Stimulated activated CD8-positive, alpha-beta memory T cell treated with anti-CD3 and anti-CD28 coated beads, Interleukin-12 subunit alpha, Interleukin-12 subunit beta, amount 100 ng/mL, for 4 hours (primary cell): ENCODE measurements around the gene SORCS1.

Experiments
- DNase-seq: peaks from one replicate; pipeline ENCODE4 v3.0.0-alpha.2; 2020; ENCODE audit warnings: low read depth

Gene SORCS1

GRCh38 chr10:106577756-106578155, 586.8 kb downstream of the SORCS1 start:
- no peak for DNase-seq

GRCh38 chr10:106577266-106577665, 587.2 kb downstream of the SORCS1 start:
- DNase-seq: no peak

- no peak for DNase-seq
Observed at GRCh38 chr10:106576534-106576933, 588.0 kb downstream of the SORCS1 start.

GRCh38 chr10:106573106-106573505, 591.4 kb downstream of the SORCS1 start:
- DNase-seq: no peak

- DNase-seq: no peak
Observed at GRCh38 chr10:106571192-106571946, 593.1 kb downstream of the SORCS1 start.

GRCh38 chr10:106570268-106570667, 594.2 kb downstream of the SORCS1 start:
- no peak for DNase-seq

- no peak for DNase-seq
Observed at GRCh38 chr10:106567629-106568028, 596.9 kb downstream of the SORCS1 start.

- DNase-seq: no peak
Observed at GRCh38 chr10:106566873-106567272, 597.6 kb downstream of the SORCS1 start.

- no peak for DNase-seq
Observed at GRCh38 chr10:106565546-106565945, 599.0 kb downstream of the SORCS1 start.

GRCh38 chr10:106563384-106563783, 601.1 kb downstream of the SORCS1 start:
- no peak for DNase-seq

- no peak for DNase-seq
Observed at GRCh38 chr10:106560925-106561640, 603.4 kb downstream of the SORCS1 start.

GRCh38 chr10:106559442-106559841, 605.1 kb downstream of the SORCS1 start:
- DNase-seq: no peak

- DNase-seq: no peak
Observed at GRCh38 chr10:106557951-106558733, 606.4 kb downstream of the SORCS1 start.

- DNase-seq: no peak
Observed at GRCh38 chr10:106557053-106557452, 607.5 kb downstream of the SORCS1 start.

- no peak for DNase-seq
Observed at GRCh38 chr10:106555599-106555998, 608.9 kb downstream of the SORCS1 start.

GRCh38 chr10:106551501-106552062, 612.9 kb downstream of the SORCS1 start:
- DNase-seq: no peak

- no peak for DNase-seq
Observed at GRCh38 chr10:106548832-106549231, 615.7 kb downstream of the SORCS1 start.

- no peak for DNase-seq
Observed at GRCh38 chr10:106547047-106547635, 617.4 kb downstream of the SORCS1 start.

- no peak for DNase-seq
Observed at GRCh38 chr10:106542461-106542860, 622.0 kb downstream of the SORCS1 start.

- no peak for DNase-seq
Observed at GRCh38 chr10:106540645-106541044, 623.9 kb downstream of the SORCS1 start.

- no peak for DNase-seq
Observed at GRCh38 chr10:106537866-106538265, 626.6 kb downstream of the SORCS1 start.
